ENCODE results near the gene PRPS1.
"Not testable (repeated sequence)": the region's sequence is repeated elsewhere in the genome, so short reads cannot be mapped to it uniquely, and the experiment has no call there.

The PRPS1 gene

GRCh38 chrX:107675365-107675654, 47.0 kb downstream of the PRPS1 start:
- DNase-seq: no peak

- peak in 1 of 2 donors; percentile 21 for DNase-seq
Observed at GRCh38 chrX:107675823-107676555, 47.7 kb downstream of the PRPS1 start.

- peak; percentile 65 to 66 for DNase-seq
Observed at GRCh38 chrX:107676559-107677378, 48.5 kb downstream of the PRPS1 start.

GRCh38 chrX:107677501-107677901, 49.2 kb downstream of the PRPS1 start:
- no peak for DNase-seq

GRCh38 chrX:107677909-107678308, 49.6 kb downstream of the PRPS1 start:
- no peak for DNase-seq

- DNase-seq: peak; percentile 57 to 68
Observed at GRCh38 chrX:107678957-107679740, 50.8 kb downstream of the PRPS1 start.

GRCh38 chrX:107682256-107682655, 53.9 kb downstream of the PRPS1 start:
- no peak for DNase-seq

GRCh38 chrX:107683124-107683895, 55.0 kb downstream of the PRPS1 start:
- no peak for DNase-seq

- DNase-seq: no peak
Observed at GRCh38 chrX:107683931-107684330, 55.6 kb downstream of the PRPS1 start.

- DNase-seq: no peak
Observed at GRCh38 chrX:107684956-107685385, 56.7 kb downstream of the PRPS1 start.

- not testable (repeated sequence) for DNase-seq
Observed at GRCh38 chrX:107685586-107685985, 57.3 kb downstream of the PRPS1 start.

- no peak for DNase-seq
Observed at GRCh38 chrX:107686026-107686425, 57.7 kb downstream of the PRPS1 start.

GRCh38 chrX:107686792-107687191, 58.5 kb downstream of the PRPS1 start:
- no peak for DNase-seq

- no peak for DNase-seq
Observed at GRCh38 chrX:107687445-107687844, 59.1 kb downstream of the PRPS1 start.

GRCh38 chrX:107691024-107691448, 62.7 kb downstream of the PRPS1 start:
- DNase-seq: no peak

- no peak for DNase-seq
Observed at GRCh38 chrX:107699616-107700015, 71.3 kb downstream of the PRPS1 start.

- no peak for DNase-seq
Observed at GRCh38 chrX:107700317-107700774, 72.0 kb downstream of the PRPS1 start.
